H9 (cell line): ENCODE data around the gene ATP6V1G3. TPM values are rescaled to one million over a fixed set of nuclear protein-coding genes. Genes with fewer than 3 reads are reported as not detected.

ENCODE experiments used
- DNase-seq: peaks from one replicate; pipeline ENCODE4 v3.0.0-alpha.2; 2017
- H2AFZ ChIP-seq: one replicate; pipeline ENCODE4 v1.6.1; 2013; ENCODE audit warnings: mild to moderate bottlenecking, low read length, control low read depth, moderate library complexity
- H2AK5ac ChIP-seq: 2 replicates; pipeline ENCODE4 v1.6.1; 2013; ENCODE audit warnings: low read length, control low read depth, mixed read lengths; ENCODE audit not compliant: insufficient read length
- H2BK120ac ChIP-seq: one replicate; pipeline ENCODE4 v1.6.1; 2013; ENCODE audit warnings: low read depth, mild to moderate bottlenecking, low read length, control low read depth, inconsistent platforms; ENCODE audit not compliant: poor library complexity, severe bottlenecking
- H2BK12ac ChIP-seq: 2 replicates; pipeline ENCODE4 v1.6.1; 2013; ENCODE audit warnings: low read length, control low read depth, mixed read lengths, low read depth; ENCODE audit not compliant: insufficient read length
- H2BK15ac ChIP-seq: 2 replicates; pipeline ENCODE4 v1.6.1; 2013; ENCODE audit warnings: low read depth, low read length, control low read depth
- H2BK20ac ChIP-seq: one replicate; pipeline ENCODE4 v1.6.1; 2013; ENCODE audit warnings: low read depth, mild to moderate bottlenecking, low read length, control low read depth, inconsistent platforms; ENCODE audit not compliant: poor library complexity, severe bottlenecking
- H2BK5ac ChIP-seq: 2 replicates; pipeline ENCODE4 v1.6.1; 2013; ENCODE audit warnings: low read length, control low read depth, mixed read lengths; ENCODE audit not compliant: insufficient read length
- H3K14ac ChIP-seq: 2 replicates; pipeline ENCODE4 v1.6.1; 2013; ENCODE audit warnings: low read length, control low read depth; ENCODE audit not compliant: insufficient read depth
- H3K18ac ChIP-seq: 2 replicates; pipeline ENCODE4 v1.6.1; 2013; ENCODE audit warnings: low read depth, mild to moderate bottlenecking, mixed read lengths, low read length, control low read depth; ENCODE audit not compliant: insufficient read length
- H3K23ac ChIP-seq: 2 replicates; pipeline ENCODE4 v1.6.1; 2013; ENCODE audit warnings: low read length, control low read depth, mixed read lengths, low read depth; ENCODE audit not compliant: insufficient read length
- H3K23me2 ChIP-seq: 2 replicates; pipeline ENCODE4 v1.6.1; 2013; ENCODE audit warnings: low read depth, mild to moderate bottlenecking, mixed read lengths, low read length, control low read depth; ENCODE audit not compliant: insufficient read length, poor library complexity, severe bottlenecking
- H3K27ac ChIP-seq: 2 replicates; pipeline ENCODE4 v1.5.1; 2013; ENCODE audit warnings: low read length, control low read depth, mixed read lengths, low read depth; ENCODE audit not compliant: insufficient read length
- H3K27me3 ChIP-seq: 2 replicates; pipeline ENCODE4 v1.6.1; 2013; ENCODE audit warnings: low read length, control low read depth, inconsistent platforms; ENCODE audit not compliant: insufficient read depth
- H3K4ac ChIP-seq: 2 replicates; pipeline ENCODE4 v1.6.1; 2013; ENCODE audit warnings: low read depth, mild to moderate bottlenecking, control low read depth, inconsistent platforms, low read length, moderate library complexity
- H3K4me1 ChIP-seq: 2 replicates; pipeline ENCODE4 v1.6.1; 2013; ENCODE audit warnings: low read length, control low read depth, inconsistent platforms; ENCODE audit not compliant: insufficient read depth
- H3K4me2 ChIP-seq: 2 replicates; pipeline ENCODE4 v1.6.1; 2013; ENCODE audit warnings: low read length, control low read depth, mixed read lengths; ENCODE audit not compliant: insufficient read length, insufficient read depth
- H3K56ac ChIP-seq: 2 replicates; pipeline ENCODE4 v1.6.1; 2013; ENCODE audit warnings: low read depth, mild to moderate bottlenecking, mixed read lengths, low read length, control low read depth; ENCODE audit not compliant: insufficient read length
- H3K79me1 ChIP-seq: 2 replicates; pipeline ENCODE4 v1.6.1; 2013; ENCODE audit warnings: low read depth, mild to moderate bottlenecking, moderate library complexity, low read length, control low read depth, inconsistent platforms; ENCODE audit not compliant: insufficient read depth, poor library complexity, severe bottlenecking
- H3K79me2 ChIP-seq: 2 replicates; pipeline ENCODE4 v1.6.1; 2013; ENCODE audit warnings: low read length, control low read depth, inconsistent platforms; ENCODE audit not compliant: insufficient read depth
- H3K9ac ChIP-seq: 2 replicates; pipeline ENCODE4 v1.6.1; 2013; ENCODE audit warnings: low read length, control low read depth, mixed read lengths; ENCODE audit not compliant: insufficient read length; ENCODE audit errors: extremely low read depth
- H3K9me3 ChIP-seq: one replicate; pipeline ENCODE4 v1.6.1; 2013; ENCODE audit warnings: low read depth, low read length, inconsistent platforms; ENCODE audit not compliant: control insufficient read depth
- H3T11ph ChIP-seq: one replicate; pipeline ENCODE4 v1.6.1; 2013; ENCODE audit warnings: mild to moderate bottlenecking, low read length, control low read depth, inconsistent platforms
- H4K20me1 ChIP-seq: one replicate; pipeline ENCODE4 v1.6.1; 2013; ENCODE audit not compliant: control insufficient read depth, insufficient read length, insufficient read depth
- H4K5ac ChIP-seq: 2 replicates; pipeline ENCODE4 v1.6.1; 2013; ENCODE audit warnings: low read depth, mild to moderate bottlenecking, mixed read lengths, low read length, control low read depth; ENCODE audit not compliant: insufficient read length
- H4K8ac ChIP-seq: replicated peaks from 2 replicates; pipeline ENCODE4 v1.6.1; 2013; ENCODE audit warnings: low read length, control low read depth, mixed read lengths, low read depth; ENCODE audit not compliant: insufficient read length
- H4K91ac ChIP-seq: 2 replicates; pipeline ENCODE4 v1.6.1; 2013; ENCODE audit warnings: low read depth, mild to moderate bottlenecking, moderate library complexity, mixed read lengths, low read length, control low read depth; ENCODE audit not compliant: insufficient read length
- H3K27ac Mint-ChIP-seq, 3 experiments: 2 replicates in 2 of 3; 3 replicates in 1 of 3; pipeline ENCODE4 v1.8.0; 2020 to 2021; ENCODE audit warnings: mixed read lengths in 3 of 3, mild to moderate bottlenecking in 1 of 3, moderate library complexity in 1 of 3
- H3K27me3 Mint-ChIP-seq: 2 replicates; pipeline ENCODE4 v1.8.0; 2021; ENCODE audit warnings: low read depth, mild to moderate bottlenecking, moderate library complexity, mixed read lengths
- H3K36me3 Mint-ChIP-seq, 3 experiments: 2 replicates in 2 of 3; 3 replicates in 1 of 3; pipeline ENCODE4 v1.8.0; 2020 to 2021; ENCODE audit warnings: low read depth in 3 of 3, mixed read lengths in 3 of 3; ENCODE audit not compliant: insufficient read depth in 1 of 3
- H3K4me1 Mint-ChIP-seq, 2 experiments: 2 replicates each; pipeline ENCODE4 v1.8.0; 2020; ENCODE audit warnings: mixed read lengths in 2 of 2
- H3K4me3 Mint-ChIP-seq, 2 experiments: 2 replicates in 1 of 2; 3 replicates in 1 of 2; pipeline ENCODE4 v1.8.0; 2020 to 2021; ENCODE audit warnings: mild to moderate bottlenecking in 2 of 2, mixed read lengths in 2 of 2, moderate library complexity in 1 of 2
- H3K9me3 Mint-ChIP-seq, 2 experiments: 2 replicates in 1 of 2; 3 replicates in 1 of 2; pipeline ENCODE4 v1.8.0; 2020; ENCODE audit warnings: mild to moderate bottlenecking in 2 of 2, mixed read lengths in 2 of 2, moderate library complexity in 1 of 2
- WGBS: extraction: QIAGEN DNeasy Blood & Tissue Kit; methylation state at CpG from one replicate; pipeline ENCODE4 v1.1.7; 2013; ENCODE audit warnings: missing lambda C conversion rate, low lambda C conversion rate, mixed read lengths; ENCODE audit not compliant: insufficient read length; ENCODE audit errors: extremely low coverage; 5-methylcytosine and 5-hydroxymethylcytosine counted together
- total RNA-seq: library from RNA; stranded (reverse); gene quantifications from 2 replicates; pipeline ENCODE4 v1.2.1, GENCODE V29; 2021
- TF ChIP-seq, protein P1 (sequence below): fragments of 200-600 bp; sonication (generic); conservative IDR thresholded peaks from 3 replicates; pipeline ENCODE4 v1.8.0; 2021; ENCODE audit warnings: antibody characterized with exemption, mild to moderate bottlenecking

ATP6V1G3 gene
- total RNA-seq, 1 experiment from 2014 or later: not detected

DNA sequence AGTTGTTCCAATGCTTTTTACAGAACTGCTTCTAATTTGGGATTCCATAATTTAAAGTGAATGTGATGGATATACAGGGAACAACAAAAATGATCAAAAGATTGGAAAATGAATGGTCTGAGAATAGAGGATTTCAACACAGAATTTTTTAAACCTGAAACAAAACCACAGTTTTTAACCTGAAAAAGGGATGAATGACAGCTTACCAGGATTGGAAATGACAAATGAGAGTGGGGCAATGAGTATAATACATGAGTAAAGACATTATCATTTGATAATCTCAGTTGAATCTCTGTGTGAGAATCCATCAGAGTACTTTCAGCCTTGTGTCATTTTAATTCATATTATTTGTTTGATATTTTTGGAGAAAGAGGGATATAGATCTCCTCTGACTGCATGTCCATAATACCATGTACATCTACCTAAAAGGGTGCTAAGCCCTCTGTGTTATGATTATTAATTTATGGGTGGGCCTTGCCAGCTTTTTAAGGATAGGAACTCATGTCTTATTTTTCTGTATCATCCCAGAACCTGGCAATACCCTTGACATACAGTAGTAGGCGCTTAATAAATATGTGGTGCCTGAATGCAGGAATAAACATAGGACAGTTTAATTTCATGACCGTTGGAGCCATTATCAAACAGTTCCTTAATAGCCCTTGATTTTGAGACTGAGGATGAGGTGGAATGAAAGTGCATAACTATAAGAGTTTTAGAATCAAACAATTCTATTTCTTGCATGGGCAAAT, 12.4 kb upstream of the ATP6V1G3 start:
- TF ChIP-seq, protein P1, sequence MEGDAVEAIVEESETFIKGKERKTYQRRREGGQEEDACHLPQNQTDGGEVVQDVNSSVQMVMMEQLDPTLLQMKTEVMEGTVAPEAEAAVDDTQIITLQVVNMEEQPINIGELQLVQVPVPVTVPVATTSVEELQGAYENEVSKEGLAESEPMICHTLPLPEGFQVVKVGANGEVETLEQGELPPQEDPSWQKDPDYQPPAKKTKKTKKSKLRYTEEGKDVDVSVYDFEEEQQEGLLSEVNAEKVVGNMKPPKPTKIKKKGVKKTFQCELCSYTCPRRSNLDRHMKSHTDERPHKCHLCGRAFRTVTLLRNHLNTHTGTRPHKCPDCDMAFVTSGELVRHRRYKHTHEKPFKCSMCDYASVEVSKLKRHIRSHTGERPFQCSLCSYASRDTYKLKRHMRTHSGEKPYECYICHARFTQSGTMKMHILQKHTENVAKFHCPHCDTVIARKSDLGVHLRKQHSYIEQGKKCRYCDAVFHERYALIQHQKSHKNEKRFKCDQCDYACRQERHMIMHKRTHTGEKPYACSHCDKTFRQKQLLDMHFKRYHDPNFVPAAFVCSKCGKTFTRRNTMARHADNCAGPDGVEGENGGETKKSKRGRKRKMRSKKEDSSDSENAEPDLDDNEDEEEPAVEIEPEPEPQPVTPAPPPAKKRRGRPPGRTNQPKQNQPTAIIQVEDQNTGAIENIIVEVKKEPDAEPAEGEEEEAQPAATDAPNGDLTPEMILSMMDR: peak; percentile 48
- Mint-ChIP-seq H3K9me3 (no peaks in the 10 kb centered on the region), H3K4me1 (no peaks in the 10 kb centered on the region), H3K27me3 (no peaks in the 10 kb centered on the region), H3K4me3 (no peak overlapping the region), H3K36me3 (no peaks in the 10 kb centered on the region), H3K27ac (no peak overlapping the region)
- Histone ChIP-seq H4K20me1 (no peaks in the 10 kb centered on the region), H2BK5ac (no peak overlapping the region), H3K18ac (no peak overlapping the region), H3K56ac (no peak overlapping the region), H3K23ac (no peak overlapping the region), H4K8ac (no peak overlapping the region), H3K27ac (no peak overlapping the region), H3K4me2 (no peak overlapping the region), H2BK120ac (no peak overlapping the region), H3K23me2 (no peaks in the 10 kb centered on the region), H3K79me2 (no peaks in the 10 kb centered on the region), H3K9ac (no peak overlapping the region), H3K9me3 (no peaks in the 10 kb centered on the region), H4K5ac (no peak overlapping the region), H2BK15ac (no peak overlapping the region), H2AFZ (no peak overlapping the region), H3K4me1 (0 out of 2 replicates have a peak, but pooled peaks cover 2% of the 10 kb centered on the region), H2BK12ac (no peak overlapping the region), H3T11ph (no peak overlapping the region), H3K14ac (no peak overlapping the region), H4K91ac (no peak overlapping the region), H3K4ac (no peak overlapping the region), H2BK20ac (no peak overlapping the region), H3K27me3 (no peaks in the 10 kb centered on the region), H2AK5ac (no peak overlapping the region), H3K79me1 (no peaks in the 10 kb centered on the region)
- no peak for DNase-seq
- WGBS: no CpG with 5 or more reads among the region's 2 CpGs
